MM.1S (cell line): ENCODE data around the gene NAB2.

Source experiments
- DNase-seq: peaks from one replicate; pipeline ENCODE4 v3.0.0-alpha.2; 2015
- H2AFZ ChIP-seq: fragments of 300-600 bp; sonication (generic); 2 replicates; pipeline ENCODE4 v1.6.0; 2016; ENCODE audit warnings: antibody characterized with exemption, low read length
- H3F3A ChIP-seq: fragments of 300-600 bp; sonication (generic); 2 replicates; pipeline ENCODE4 v1.6.1; 2016; ENCODE audit warnings: mild to moderate bottlenecking, antibody characterized with exemption, low read length, moderate library complexity, mixed read lengths; ENCODE audit not compliant: insufficient read depth
- H3K27ac ChIP-seq: fragments of 300-600 bp; sonication (generic); 2 replicates; pipeline ENCODE4 v1.5.1; 2016; ENCODE audit warnings: mild to moderate bottlenecking, low read length
- H3K27me3 ChIP-seq: fragments of 300-600 bp; sonication (generic); replicated peaks from 2 replicates; pipeline ENCODE4 v1.6.0; 2016; ENCODE audit warnings: low read length; ENCODE audit not compliant: insufficient read depth
- H3K36me3 ChIP-seq: fragments of 300-600 bp; sonication (generic); replicated peaks from 2 replicates; pipeline ENCODE4 v1.6.1; 2016; ENCODE audit warnings: mild to moderate bottlenecking, low read length, mixed read lengths; ENCODE audit not compliant: insufficient read depth
- H3K4me1 ChIP-seq: fragments of 300-600 bp; sonication (generic); 2 replicates; pipeline ENCODE4 v1.6.1; 2016; ENCODE audit warnings: low read length, mixed read lengths
- H3K4me2 ChIP-seq: fragments of 300-600 bp; sonication (generic); 2 replicates; pipeline ENCODE4 v1.6.0; 2016; ENCODE audit warnings: low read depth, low read length
- H3K4me3 ChIP-seq: fragments of 300-600 bp; sonication (generic); 2 replicates; pipeline ENCODE4 v1.5.1; 2016; ENCODE audit warnings: low read length, mixed read lengths
- H3K79me2 ChIP-seq: fragments of 300-600 bp; sonication (generic); 2 replicates; pipeline ENCODE4 v1.6.1; 2016; ENCODE audit warnings: mixed run types, low read length, mixed read lengths
- H3K9ac ChIP-seq: fragments of 300-600 bp; sonication (generic); 2 replicates; pipeline ENCODE4 v1.6.1; 2016; ENCODE audit warnings: low read length, mixed read lengths
- H3K9me2 ChIP-seq: fragments of 300-600 bp; sonication (generic); replicated peaks from 2 replicates; pipeline ENCODE4 v1.6.1; 2016; ENCODE audit warnings: mild to moderate bottlenecking, low read length, mixed read lengths; ENCODE audit not compliant: insufficient read depth
- H3K9me3 ChIP-seq: fragments of 300-600 bp; sonication (generic); replicated peaks from 2 replicates; pipeline ENCODE4 v1.6.1; 2016; ENCODE audit warnings: mild to moderate bottlenecking, low read length, mixed read lengths; ENCODE audit not compliant: insufficient read depth
- H4K20me1 ChIP-seq: fragments of 300-600 bp; sonication (generic); 2 replicates; pipeline ENCODE4 v1.6.1; 2016; ENCODE audit warnings: mild to moderate bottlenecking, low read length, moderate library complexity, mixed read lengths; ENCODE audit not compliant: insufficient read depth
- CTCF ChIP-seq: fragments of 300-600 bp; sonication (generic); IDR thresholded peaks from 2 replicates; pipeline ENCODE4 v1.5.1; 2016; ENCODE audit warnings: antibody characterized with exemption, low read length, mixed read lengths
- EZH2 ChIP-seq: fragments of 300-600 bp; sonication (generic); optimal IDR thresholded peaks from 2 replicates; pipeline ENCODE3; 2017; ENCODE audit warnings: low read depth, mild to moderate bottlenecking, antibody characterized with exemption, low read length, mixed read lengths
- EZH2phosphoT487 ChIP-seq: fragments of 300-600 bp; sonication (generic); IDR thresholded peaks from 2 replicates; pipeline ENCODE4 v1.6.1; 2018; ENCODE audit warnings: antibody characterized with exemption, low read length

The NAB2 gene

GRCh38 chr12:57135527-57136326 lies 46.8 kb downstream of the NAB2 start:
- Histone ChIP-seq H3K27ac (no peak overlapping the region), H3K9me3 (no peaks in the 10 kb centered on the region), H3K27me3 (peaks cover 22% of the 10 kb centered on the region), H3K36me3 (no peaks in the 10 kb centered on the region), H3K79me2 (no peaks in the 10 kb centered on the region), H4K20me1 (no peaks in the 10 kb centered on the region), H2AFZ (no peak overlapping the region), H3K9ac (no peak overlapping the region), H3K4me2 (no peak overlapping the region), H3K9me2 (no peaks in the 10 kb centered on the region), H3K4me1 (0 out of 2 replicates have a peak, but pooled peaks cover 3% of the 10 kb centered on the region), H3F3A (no peaks in the 10 kb centered on the region), H3K4me3 (no peak overlapping the region)
- no peak for DNase-seq
- TF ChIP-seq EZH2 = no peak

DNA sequence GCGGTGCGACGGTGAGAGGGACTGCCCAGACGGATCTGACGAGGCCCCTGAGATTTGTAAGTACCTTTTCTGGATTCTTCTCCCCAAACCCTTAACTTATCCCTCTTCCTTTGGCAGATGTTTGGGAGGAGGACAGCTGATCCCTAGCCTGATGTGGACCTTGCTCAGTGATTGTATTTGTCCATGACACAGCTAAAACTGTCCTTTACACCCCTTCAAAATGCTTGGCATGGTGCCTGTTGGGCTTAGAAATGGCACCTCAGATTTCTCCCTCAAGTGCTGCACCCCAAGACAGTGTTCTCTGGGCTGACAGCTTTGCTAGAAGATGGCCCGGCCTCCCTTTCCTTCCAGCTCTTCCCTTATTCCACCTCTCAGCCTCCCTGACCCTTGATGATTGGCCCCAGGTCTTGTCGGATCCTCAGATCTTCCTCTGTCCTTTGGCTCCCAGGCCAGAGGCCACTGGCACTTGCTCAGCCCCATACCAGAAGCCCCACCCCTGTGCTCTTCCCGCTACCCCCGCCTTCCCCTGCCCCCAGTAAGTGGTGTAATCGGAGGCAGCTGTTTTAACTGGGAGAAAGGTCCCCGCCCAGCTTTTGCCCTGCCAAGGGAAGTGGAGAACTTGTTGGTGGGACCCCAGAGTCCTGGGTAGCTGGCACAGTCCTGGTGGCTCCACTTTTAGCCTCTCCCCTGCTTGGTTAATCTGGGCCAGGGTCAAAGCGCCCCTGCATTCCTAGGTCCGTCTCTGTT lies 49.8 kb downstream of the NAB2 start:
- H3K36me3 ChIP-seq = no peaks in the 10 kb centered on the region
- H3K4me1 ChIP-seq = no peaks in the 10 kb centered on the region
- H4K20me1 ChIP-seq = no peaks in the 10 kb centered on the region

DNA sequence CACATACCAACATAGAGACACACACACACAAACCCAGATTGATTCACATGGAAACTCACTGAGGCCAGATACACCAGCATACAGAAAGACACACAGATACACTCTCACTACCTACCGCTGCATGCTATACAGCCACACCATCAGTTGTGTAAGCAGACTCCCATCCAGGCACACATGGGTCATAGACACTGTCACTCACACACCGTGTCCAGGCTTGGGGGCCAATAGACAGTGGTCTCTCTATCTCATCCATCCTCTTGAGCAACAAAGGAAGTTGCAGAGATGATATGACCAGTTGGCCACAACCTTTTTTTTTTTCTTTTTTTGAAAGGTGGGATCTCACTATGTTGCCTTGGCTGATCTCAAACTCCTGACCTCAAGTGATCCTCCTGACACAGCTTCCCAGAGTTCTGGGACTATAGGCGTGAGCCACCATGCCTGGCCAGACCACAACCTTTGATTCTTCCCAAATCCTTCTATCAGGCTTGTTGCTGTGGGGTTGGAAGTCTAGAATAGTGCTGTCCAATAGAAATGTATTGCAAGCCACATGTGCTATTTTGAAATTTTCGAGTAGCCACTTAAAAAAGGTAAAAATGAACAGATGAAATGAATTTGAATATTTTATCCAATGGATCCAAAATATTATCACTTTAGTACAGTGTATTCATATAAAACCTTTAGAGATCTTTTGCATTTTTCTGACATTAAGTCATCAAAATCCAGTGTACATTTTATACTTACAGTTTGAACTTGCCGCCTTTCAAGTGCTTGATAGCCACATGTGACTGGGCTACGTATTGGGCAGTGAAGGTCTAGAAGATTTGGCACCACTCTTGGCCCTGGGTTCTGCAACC lies 51.1 kb downstream of the NAB2 start:
- Histone ChIP-seq H3K9ac (no peak overlapping the region), H3K36me3 (no peaks in the 10 kb centered on the region)
- no peak for TF ChIP-seq EZH2phosphoT487

More for the DNA sequence above, 49.8 kb downstream of the NAB2 start:
- Histone ChIP-seq H3K9me3 (no peaks in the 10 kb centered on the region), H3K9ac (no peak overlapping the region), H3K9me2 (no peaks in the 10 kb centered on the region), H3F3A (no peaks in the 10 kb centered on the region), H3K4me3 (no peak overlapping the region), H3K4me2 (no peak overlapping the region), H2AFZ (no peak overlapping the region), H3K79me2 (no peaks in the 10 kb centered on the region), H3K27me3 (no peaks in the 10 kb centered on the region), H3K27ac (no peak overlapping the region)
- no peak for DNase-seq
- TF ChIP-seq CTCF (no peak), EZH2 (no peak), EZH2phosphoT487 (no peak)

GRCh38 chr12:57141249-57141648 lies 52.3 kb downstream of the NAB2 start:
- Histone ChIP-seq H3F3A (no peaks in the 10 kb centered on the region), H3K9me2 (no peaks in the 10 kb centered on the region), H3K9me3 (no peaks in the 10 kb centered on the region), H3K36me3 (no peaks in the 10 kb centered on the region), H4K20me1 (no peaks in the 10 kb centered on the region), H3K4me3 (no peak overlapping the region), H3K4me2 (no peak overlapping the region), H3K4me1 (no peaks in the 10 kb centered on the region), H3K27me3 (no peaks in the 10 kb centered on the region), H2AFZ (no peak overlapping the region), H3K27ac (no peak overlapping the region), H3K79me2 (no peaks in the 10 kb centered on the region), H3K9ac (no peak overlapping the region)
- no peak for TF ChIP-seq CTCF
- no peak for TF ChIP-seq EZH2
- no peak for TF ChIP-seq EZH2phosphoT487
- DNase-seq = no peak

More for the DNA sequence above, 51.1 kb downstream of the NAB2 start:
- H3K4me3 ChIP-seq = no peak overlapping the region
- H3F3A ChIP-seq = no peaks in the 10 kb centered on the region
- no peaks in the 10 kb centered on the region for H3K4me1 ChIP-seq
- no peaks in the 10 kb centered on the region for H3K9me2 ChIP-seq
- no peaks in the 10 kb centered on the region for H3K9me3 ChIP-seq
- H3K27ac ChIP-seq = no peak overlapping the region
- no peak overlapping the region for H2AFZ ChIP-seq
- no peak for DNase-seq
- no peaks in the 10 kb centered on the region for H3K79me2 ChIP-seq
- H3K27me3 ChIP-seq = no peaks in the 10 kb centered on the region
- no peaks in the 10 kb centered on the region for H4K20me1 ChIP-seq
- H3K4me2 ChIP-seq = no peak overlapping the region
